Kidney glomerular epithelial cell (primary cell): ENCODE data around the gene SPATA31D3.
"Not testable (repeated sequence)": the region's sequence is repeated elsewhere in the genome, so short reads cannot be mapped to it uniquely, and the experiment has no call there.

Source experiments
- DNase-seq: peaks from one replicate; lab custom pipeline; 2025; lab: John Stamatoyannopoulos, UW

Gene SPATA31D3

DNA sequence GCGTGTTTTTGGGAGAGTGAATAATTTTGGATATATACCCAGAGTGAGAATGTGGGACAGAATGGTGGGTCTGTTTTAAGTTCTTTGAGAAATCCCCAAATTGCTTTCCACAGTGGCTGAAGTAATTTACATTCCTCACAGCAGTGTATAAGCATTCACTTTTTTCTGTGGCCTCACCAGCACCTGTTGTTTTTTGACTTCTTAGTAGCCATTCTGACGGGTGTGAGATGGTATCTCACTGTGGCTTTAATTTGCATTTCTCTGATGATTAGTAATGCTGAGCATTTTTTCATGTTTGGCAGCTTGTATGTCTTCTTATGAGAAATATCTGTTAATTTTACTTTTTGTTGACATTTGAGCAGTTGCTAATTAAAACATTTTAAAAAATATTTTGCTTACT lies 35.9 kb downstream of the SPATA31D3 start:
- DNase-seq: no peak

DNA sequence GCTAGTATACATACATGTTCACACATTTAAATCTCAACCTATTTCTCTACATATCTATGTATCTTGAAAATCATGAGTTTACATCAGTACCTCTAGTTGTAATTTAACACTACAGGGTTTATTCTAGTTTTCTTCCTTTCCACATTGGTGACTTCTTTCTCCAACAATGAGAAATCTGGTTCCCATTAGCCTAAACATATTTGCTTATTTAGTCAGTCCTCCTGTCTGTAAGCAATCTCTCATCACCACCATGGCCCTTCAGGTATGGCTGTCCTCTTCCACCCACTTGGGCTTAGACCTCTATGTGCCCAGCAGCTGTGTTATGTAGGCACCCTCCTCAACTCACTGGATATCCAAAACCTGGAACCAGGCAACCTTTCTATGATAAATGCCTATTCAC lies 37.3 kb downstream of the SPATA31D3 start:
- no peak for DNase-seq

GRCh38 chr9:81981883-81982282 lies 38.6 kb downstream of the SPATA31D3 start:
- no peak for DNase-seq

GRCh38 chr9:81984928-81985327 lies 41.6 kb downstream of the SPATA31D3 start:
- no peak for DNase-seq

DNA sequence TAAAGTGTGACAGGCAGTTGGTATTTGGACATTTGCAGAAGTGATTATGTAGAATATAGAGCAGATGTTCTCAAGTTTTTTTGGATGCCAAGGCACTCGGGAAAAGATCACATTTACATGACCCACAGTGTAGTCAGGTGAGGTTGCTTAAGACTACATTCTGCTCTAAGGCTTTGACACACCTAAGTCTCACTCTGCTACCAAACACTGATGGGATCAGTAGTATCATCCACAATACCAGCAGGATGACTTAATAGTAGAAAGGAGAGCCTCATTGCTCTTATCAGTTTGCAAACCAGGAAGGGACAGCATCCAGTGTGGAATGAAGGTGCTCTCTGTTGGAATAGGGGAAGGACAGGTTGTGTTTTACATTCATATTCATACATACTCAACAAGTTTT lies 42.8 kb downstream of the SPATA31D3 start:
- no peak for DNase-seq

GRCh38 chr9:81988472-81988871 lies 45.2 kb downstream of the SPATA31D3 start, which contains the start of gene SPATA31D1:
Gene SPATA31D1, plus strand, starts transcription at chr9:81988772. Its CDS starts 47 bp downstream, at chr9:81988819.
- not testable (repeated sequence) for DNase-seq

- DNase-seq: no peak
These were observed 46.4 kb downstream of the SPATA31D3 start for GRCh38 chr9:81989700-81990099.

- DNase-seq: no peak
These were observed 50.4 kb downstream of the SPATA31D3 start for GRCh38 chr9:81993656-81994055.
